ENCODE data around the gene OGFOD3.
A peak's percentile ranks its signal among the peaks of the same experiment; 100 is the strongest.

Gene OGFOD3

DNA sequence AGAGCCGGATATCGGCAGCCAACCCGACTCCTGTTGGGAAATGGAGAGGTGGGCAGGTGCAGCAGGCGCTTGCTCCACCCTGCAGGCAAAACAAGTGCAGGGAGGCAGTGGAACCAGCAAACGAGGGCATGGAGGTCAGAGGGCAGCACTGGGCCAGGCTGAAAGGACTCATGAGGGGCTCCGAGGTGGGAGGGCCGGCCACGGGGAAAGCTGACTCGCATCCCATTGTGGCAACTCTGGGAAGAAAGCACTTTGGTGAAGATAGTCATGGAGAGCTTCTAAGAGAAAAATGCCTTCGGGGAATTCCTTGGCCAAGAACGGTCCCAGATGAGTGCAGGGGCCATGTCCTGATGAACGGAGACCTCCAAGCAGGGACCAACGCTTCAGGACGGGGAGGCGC is 27.7 kb upstream of the OGFOD3 start:
- no peak for DNase-seq

DNA sequence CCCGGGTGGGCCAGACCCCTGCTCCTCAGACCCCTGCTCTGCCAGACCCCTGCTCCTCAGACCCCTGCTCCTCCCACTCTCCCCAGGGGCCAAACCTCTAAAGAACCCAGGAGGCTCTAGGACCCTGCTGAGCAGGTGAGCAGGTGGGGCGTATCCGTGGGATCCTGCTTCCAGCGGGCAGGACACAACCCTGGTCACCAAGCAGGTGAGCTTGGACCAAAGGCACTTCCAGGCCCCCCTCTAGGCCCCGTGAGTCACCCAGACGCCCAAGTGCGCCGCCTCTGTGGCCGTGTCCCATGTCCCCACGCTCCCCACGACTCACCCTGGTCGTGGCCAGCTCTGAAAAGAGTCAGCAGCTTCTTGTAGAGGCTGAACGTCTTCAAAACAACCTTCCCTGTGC is 27.2 kb upstream of the OGFOD3 start:
- DNase-seq: no peak

DNA sequence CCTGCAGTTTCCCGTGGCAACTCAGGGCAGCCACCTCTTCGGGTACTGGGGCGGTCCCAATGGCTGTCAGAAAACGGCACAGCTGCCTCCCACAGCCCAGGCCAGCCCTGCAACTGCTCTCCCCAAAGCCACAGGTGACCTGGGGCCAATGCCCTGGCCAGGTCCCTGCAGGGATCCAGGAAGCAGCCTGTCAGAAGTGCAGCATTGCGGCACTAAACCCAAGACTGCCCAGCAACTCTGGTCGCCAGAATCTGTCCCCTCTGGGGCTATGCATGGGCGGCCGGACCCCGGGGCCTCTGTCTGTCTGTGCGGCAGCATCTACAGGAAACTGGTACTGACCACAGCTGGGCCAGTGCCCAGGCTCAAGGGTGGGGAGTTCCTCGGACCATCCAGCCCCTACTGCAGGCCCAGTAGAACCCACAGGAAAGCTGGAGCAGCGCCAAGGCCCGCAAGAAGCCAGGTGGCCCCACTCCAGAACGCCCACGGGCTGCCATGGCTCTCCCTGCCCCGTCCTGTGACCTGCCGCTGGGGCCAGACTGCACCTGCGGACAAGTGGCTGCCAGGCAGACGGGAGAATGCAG is 26.6 kb upstream of the OGFOD3 start:
- no peak for DNase-seq

DNA sequence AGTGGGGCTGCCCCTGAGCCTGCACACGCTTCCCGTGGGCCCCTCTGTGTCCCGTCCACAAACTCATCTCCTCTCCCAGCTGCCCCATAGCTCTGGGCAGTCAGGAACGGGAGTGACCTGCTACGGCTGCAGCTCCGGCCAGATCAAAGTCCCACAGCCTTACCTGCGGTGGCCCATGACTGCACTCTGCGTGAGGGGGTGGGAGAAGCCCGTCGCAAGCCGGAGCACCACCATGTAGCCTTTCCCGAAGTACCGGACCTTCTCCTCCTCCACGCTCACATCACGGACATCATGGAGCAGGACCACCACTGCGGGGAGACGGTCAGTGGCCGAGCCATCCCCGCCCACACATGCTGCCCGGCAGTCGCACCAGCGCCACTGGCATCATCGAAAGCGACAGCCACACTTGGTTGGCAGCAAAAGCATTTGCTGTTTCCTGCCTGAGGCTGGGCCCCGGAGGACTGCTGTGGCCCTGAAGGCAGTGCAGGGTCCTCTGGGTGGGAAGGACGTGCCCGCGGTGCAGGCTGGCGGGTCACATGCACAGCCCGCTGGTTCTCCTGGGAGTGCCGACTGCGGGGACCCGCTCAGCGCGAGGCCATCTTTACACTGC is 26.0 kb upstream of the OGFOD3 start:
- DNase-seq: no peak

DNA sequence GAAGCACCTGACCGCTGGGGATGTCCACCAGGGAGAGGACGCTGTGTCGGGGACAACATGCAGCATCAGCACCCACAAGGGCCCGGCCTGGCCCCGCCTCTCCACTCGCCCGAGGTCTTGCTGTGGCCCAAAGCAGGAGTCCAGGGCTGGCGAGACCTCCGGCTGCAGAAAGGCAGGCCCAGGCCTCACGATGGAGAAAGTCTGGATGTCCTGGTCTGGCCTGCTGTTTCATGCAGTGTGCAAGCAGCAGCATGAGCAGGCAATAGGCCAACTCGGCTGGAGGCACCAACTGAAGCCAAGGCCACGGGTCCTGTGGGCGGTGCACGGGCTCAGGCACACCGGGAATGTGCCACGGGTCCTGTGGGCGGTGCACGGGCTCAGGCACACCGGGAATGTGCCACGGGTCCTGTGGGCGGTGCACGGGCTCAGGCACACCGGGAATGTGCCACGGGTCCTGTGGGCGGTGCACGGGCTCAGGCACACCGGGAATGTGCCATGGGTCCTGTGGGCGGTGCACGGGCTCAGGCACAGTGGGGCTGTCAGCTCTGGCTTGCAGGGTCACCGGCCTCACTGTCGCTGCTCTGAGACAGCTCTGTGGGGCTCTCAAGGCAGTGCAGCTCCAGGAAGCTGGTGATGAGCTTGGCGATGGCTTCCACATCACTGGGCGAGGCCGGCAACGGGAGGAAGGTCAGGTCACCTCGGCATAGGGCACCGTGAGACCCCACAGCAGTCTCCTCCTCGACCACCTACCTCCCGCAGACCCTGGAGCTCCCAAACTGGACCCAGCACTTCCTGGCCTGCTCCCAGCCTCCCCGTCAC is 25.3 kb upstream of the OGFOD3 start:
- no peak for DNase-seq

DNA sequence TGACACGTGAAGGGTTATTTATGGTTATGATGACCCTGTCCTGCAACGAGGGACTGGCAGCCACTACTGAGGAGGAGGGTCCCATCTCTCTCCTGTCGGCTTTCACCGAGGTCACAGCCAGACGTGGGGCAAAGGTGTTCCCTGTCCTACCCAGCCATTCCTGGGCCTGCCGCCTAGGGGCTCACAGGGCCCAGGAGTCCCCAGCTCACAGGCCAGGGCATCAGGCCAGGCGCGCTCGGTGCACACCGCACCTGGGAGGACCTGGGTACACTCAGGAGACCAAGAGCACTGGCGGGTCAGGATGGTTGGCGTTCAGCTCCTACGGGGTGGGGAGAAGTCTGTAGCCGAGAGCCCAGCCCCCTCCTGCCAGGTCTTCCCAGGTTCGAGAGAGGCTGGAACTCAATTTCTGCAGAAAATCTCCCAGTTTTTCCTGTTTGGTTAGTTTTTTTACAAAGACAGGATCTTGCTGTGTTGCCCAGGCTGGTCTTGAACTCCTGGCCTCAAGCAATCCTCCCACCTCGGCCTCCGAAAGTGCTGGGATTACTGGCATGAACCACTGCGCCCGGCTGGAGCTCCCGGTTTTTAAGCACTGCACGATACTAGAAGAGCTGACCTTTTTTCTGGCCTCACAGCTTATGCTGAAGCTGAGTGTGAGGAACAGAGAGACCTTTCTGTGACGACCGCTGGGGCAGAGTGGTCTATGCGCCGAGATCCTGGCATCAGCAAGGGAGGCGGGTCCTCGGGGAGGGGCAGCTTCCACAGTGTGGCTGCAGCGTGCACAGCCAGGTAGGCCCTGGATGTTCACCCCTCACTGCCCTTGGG is 24.5 kb upstream of the OGFOD3 start:
- no peak for DNase-seq

DNA sequence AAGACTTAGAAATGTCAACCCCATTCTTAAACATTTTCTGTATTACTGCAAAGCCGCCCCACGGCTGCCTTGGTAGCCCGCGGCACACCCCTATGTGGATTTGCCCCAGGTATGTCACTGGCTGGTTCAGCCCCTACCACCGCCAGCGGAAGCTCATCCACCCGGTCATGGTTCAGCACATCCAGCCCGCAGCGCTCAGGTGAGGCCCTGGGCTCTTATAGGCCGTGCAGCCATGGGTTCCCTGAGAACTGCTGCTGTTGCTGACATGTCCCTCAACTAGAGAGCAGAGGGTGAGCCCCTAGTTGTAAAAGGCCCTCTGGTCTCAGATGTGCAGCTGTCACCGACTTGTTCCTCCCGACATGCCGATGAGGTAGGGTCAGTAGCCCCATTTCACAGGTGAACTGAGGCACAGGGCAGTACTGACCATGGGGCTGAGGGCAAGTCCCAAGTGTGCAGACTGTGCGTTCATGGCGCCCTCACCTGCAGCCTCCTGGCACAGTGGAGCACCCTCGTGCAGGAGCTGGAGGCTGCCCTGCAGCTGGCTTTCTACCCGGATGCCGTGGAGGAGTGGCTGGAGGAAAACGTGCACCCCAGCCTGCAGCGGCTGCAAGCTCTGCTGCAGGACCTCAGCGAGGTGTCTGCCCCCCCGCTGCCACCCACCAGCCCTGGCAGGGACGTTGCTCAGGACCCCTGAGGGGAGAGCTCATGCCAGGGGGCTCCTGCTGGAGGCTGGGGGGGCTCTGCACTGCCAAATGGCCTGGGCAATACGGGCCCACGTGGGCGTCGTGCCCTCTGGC is 23.5 kb upstream of the OGFOD3 start:
- no peak for DNase-seq

DNA sequence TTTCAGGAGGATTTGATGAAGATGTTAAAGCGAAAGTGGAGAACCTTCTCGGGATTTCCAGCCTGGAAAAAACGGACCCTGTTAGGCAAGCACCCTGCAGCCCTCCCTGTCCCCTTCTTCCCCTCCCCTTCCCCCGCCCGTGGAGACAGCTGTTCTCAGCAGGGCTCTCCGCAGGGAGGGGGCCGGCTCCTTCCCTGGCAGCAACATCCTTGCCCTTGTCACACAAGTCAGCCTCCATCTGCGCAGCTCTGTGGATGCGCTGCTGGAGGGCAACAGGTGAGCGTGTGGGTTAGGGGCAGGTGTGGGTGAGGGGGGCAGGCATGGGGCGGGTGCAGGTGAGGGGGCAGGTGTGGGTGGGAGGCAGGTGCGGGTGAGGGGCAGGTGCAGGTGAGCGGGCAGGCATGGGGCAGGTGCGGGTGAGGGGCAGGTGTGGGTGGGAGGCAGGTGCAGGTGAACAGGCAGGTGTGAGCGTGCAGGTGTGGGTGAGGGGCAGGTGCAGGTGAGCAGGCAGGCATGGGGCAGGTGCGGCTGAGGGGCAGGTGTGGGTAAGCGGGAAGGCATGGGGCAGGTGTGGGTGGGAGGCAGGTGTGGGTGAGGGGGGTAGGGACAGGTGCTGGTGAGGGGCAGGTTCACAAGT is 22.7 kb upstream of the OGFOD3 start:
- peak; percentile 43 for DNase-seq

DNA sequence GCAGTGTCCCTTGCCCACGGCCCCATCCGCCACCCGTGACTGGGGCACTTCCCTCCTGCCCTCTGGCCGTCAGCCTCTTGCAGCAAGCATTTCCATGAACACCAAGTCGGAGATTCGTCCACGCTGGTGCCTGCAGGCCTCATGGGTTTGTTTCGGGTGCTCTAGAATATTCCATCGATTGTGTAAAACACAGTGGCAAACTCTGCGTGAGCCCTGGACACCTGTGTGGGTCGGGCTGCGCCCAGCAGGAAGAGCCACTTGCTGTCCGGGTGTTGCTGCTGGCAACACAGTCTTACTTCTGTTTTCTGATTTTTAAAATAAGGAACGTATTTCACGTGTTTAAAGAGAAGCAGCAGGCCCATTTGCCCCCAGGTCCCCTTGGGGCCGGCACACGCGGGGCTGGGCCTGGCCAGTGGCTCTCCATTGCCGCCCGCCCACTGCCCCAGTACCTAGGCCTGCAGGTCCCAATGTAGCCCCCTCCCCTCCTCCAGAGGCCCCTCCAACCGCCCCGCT is 22.1 kb upstream of the OGFOD3 start:
- no peak for DNase-seq

DNA sequence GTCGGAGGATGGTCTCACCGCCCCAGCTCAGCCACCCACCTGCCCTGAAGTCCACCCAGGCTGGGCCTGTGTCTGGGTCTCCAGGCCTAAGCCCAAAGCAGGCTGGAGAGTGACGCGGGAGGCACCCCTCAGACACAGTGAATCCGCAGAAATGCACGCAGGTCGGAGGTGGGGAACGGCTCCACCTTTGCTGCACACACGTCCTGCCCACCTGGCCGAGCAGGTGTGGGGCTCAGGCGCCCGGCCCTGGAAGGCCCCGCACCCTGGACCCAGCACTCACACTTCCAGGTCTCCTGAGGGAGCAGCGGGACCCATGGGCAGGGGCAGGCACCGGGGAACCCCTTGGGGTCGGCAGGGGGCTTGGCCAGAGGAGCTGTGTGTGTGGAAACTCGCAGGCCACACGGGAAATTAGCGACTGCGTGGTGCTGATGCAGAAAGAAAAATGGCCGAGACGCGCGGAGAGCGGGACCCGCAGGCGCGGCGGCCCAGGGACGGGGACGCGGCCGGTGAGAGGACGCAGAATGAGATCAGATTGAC is 21.5 kb upstream of the OGFOD3 start:
- DNase-seq: no peak

DNA sequence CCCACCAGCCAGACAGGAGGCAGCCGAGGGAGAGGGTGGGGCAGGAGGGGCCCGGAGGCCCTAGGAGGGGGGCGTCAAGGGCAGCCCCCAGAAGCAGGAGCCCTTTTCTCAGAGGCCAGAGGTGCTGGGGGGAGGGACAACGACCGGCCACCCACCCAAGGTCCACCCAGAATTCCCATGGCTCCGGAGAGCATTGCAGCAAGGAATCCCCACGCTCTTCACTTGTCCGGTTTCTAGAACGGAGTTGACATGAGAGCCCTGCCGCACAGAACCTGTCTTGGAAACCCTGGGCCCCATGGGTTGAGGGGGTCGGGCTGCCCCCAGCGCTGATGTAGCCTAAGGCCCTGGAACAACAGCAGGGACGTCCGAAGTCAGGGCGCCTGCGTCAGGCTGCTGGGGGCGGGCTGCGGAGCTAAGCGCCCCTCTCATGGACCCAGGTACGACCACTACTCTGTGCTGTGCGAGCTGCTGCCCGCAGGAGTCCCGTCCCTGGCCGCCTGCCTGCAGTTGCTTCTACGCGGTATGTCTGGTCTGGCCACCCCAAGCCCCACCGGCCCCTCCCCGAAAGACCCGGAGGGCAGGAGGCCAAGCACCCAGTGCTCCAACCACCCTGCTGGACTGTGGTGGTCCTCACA is 20.9 kb upstream of the OGFOD3 start:
- no peak for DNase-seq

DNA sequence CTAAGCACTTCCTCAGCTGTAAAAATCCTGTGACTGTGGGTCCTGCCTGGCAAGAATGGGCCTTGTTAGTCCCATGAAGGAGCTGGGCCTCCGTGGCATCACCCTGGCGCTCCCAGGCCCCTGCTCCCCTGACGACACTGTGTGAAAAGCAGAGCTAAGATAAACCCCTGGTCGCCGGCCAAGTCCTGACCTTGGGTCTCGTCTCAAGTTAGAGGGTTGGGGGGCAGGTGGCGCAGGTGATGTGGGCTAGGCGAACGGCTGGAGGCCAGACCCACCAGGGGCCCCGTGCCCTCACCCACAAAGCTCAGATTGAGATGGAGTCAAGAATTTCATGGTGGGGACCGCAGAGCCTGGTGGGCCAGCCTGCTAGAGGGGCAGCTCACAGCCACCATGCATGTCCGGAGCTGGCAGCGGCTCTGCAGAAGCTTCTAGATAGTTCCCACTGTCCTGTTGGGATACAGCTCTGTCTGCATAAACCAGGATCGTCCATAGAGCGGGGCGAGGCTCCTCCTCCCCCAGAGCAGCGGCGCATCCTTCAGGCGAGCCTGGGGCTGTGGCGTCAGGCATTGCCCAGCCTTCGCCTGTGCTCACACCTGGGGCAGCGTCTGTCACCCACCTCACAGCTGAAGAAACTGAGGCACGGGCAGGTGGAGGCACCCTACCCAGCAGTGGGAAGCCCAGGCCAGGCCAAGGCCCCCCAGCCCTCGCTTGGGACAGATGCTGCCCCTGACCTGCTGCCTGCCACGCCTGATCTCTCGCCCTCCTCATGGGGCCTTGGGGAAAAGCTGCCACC is 20.2 kb upstream of the OGFOD3 start:
- DNase-seq: no peak

DNA sequence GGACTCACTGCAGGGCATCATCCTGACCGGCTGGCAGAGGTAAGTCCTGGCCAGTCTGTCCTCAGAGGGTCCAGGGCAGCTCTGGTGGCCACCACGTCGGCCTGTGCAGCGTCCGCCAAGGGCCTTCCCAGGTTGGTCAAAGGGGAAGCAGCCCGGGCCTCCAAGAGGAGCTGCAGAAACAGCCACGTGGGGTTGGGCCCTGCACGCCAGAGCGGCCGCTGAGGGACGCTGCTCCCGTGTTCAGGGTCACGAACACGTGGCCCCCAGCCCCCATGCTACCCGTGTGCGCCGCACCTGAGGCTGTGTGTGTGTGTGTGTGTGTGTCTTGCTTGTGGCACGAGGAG is 18.9 kb upstream of the OGFOD3 start:
- DNase-seq: no peak

DNA sequence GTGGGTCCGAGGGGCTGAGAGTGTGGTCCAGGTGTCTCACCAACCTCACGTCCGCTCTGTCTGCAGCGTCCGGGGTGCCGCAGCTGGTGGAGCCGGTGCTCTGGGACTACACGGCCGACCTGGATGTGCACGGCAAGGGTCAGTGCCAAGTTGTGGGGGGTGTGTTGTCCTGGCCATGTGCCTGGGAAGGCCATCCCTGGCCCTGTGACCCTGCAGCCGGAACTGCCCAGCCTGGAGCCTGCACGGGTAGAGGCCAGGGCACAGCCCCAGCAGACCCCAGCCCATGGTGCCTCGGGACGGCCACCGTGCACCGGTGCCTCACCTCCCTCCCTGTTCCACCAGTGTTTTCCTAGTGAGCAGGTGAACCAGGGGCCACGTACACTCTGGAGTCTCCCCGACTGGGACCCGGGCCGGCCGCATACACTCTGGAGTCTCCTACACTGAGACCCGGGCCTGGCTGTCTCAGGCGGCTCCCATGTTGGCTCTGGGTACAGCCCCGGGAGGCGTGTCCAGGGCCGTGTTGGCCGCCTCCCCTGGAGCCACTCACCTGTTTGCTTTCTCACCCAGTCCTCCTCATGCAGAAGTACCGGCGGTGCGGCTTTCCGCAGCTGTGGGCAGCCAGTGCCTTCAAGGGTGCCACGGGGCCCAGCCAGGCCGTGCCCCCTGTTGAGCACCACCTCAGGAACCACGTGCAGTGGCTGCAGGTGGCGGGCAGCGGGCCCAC is 18.4 kb upstream of the OGFOD3 start:
- no peak for DNase-seq

DNA sequence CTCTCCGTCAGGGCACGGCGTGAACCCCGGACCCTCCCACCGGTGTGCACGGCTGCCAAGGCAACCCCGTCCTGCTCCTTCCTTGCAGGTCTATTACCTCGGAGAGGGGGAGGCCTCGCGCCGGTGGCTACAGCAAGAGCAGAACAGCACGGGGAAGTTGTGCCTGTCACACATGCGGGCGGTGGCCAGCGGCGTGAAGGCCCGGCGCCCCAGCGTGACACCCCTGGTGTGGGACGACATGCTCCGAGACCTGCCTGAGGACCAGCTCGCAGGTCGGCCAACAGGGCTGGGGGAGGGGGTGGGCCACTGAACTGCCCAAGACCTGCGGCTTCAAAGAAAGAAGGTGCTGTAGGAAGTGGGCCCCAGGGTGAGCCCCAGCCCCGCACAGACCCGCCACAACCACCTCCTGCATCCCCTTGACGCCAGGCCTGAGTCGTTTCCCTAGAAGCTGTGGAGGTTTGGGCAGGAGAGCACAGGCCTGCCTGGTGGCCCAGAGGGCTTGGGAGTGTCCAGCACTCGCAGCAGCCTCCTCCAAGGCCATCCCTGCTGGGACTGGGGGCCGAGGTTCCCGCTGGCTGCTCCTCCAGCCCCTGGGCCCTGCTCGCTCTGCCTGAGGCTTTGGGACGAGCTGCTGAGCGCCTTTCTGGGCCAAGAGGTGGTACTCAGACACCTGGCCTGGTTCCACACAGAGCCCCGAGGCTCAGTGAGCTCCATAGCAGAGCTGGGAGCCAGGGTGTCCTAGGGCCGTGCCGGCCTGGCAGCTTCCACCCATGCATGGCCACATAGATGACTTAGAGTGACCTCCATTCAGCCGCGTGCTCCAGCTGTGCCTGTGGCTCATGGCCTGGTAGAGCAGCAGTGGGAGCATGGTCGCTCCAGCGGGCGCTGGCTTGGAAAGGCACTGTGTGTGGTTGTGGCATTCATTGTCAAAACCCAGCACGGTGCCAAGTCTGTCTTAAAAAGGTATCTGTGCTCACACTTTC is 17.5 kb upstream of the OGFOD3 start:
- no peak for DNase-seq

DNA sequence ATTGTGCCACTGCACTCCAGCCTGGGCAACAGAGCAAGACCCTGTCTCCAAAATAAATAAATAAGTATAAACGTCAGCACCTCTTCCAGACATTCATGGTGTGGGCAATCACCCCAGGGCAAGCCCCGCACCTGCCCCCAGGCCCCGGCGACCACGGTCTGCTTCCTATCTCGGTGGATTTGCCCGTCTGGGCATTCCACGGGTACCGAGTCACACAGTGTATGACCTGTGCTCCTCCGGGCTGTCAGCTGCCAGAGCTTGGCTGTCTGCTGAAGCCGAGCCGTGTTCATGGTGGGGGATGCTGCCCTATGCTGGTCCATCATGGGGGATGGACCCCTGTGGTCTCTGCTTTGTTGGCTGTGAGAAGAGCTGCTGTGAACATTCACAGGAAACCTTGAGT is 16.7 kb upstream of the OGFOD3 start:
- DNase-seq: no peak

DNA sequence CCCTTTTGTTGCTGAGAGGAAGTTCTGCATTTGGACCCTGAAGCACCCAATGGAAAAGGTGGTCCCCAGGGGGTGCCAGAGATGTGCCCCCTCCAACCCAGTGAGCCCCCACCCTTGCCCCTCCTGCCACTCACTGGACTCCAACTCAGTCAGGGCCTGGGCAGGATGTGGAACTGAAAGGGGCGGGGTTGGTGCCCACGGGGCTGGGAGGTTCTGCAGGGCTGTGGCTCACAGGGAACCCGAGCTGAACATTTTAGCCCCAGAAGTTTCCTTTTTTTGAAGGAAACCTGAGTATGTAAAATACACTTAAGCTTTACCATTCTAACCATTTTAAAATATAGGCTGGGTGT is 15.8 kb upstream of the OGFOD3 start:
- DNase-seq: no peak

DNA sequence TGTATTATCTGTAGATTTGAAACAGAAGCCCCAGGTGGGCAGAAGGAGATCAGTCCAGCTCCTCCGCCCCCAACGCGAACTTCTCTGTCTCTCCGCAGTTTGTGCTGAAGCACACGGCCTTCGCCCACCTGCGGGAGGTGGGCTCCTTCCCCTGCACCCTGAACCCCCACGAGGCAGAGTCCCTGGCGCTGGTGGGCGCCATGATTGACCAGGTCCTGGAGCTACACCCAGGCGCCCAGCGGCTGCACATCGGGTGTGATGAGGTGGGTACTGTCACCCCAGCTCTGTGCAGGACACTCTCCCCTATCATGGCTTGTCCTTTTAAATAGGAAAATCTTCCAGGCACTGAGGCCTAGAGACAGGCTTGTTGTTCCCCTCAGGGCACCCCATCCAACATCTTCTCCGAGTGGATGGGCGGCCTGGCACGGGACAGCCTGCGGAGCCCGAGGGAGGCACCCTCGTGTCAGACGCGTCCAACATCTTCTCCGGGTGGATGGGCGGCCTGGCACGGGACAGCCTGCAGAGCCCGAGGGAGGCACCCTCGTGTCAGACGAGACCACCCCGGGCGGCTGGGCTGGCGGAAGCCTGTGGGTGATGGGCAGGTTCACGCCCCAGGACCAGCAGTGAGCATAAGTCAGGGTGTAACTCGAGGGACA is 15.3 kb upstream of the OGFOD3 start:
- no peak for DNase-seq
